AG09309 (cell line): ENCODE measurements around the gene VAMP4.

Experiments
- DNase-seq: peaks from one replicate; pipeline ENCODE4 v3.0.0-alpha.2; 2010; ENCODE audit warnings: low read depth
- H3K4me3 ChIP-seq: 2 replicates; pipeline ENCODE4 v1.5.1; 2011; ENCODE audit warnings: mild to moderate bottlenecking, low read depth, low read length, moderate library complexity; ENCODE audit not compliant: control insufficient read depth
- TF ChIP-seq, protein P1 (sequence below): IDR thresholded peaks from 2 replicates; pipeline ENCODE4 v1.5.1; 2011; ENCODE audit warnings: mild to moderate bottlenecking, low read depth, low read length, inconsistent platforms; ENCODE audit not compliant: insufficient read depth, control insufficient read depth; ENCODE audit errors: missing control alignments

The VAMP4 gene

DNA sequence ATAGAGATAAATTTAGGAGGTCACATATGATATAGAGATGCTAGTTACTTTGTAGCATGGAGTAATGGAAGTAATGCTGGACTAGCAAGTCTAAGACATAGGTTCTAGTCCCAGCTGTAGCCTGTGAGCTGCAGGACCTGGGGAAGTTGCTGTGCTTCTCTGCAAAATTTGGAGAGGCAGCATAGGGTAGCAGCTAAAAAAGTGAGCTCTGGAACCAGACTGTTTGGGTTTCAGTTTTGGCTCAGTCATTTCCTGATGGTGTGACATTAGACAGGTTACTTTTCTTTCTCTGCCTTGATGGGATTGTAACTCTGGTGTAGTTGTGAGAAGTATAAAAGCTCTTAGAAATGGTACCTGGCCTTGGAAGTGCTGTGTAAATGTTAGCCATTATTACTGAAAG is 42.9 kb upstream of the VAMP4 start:
- TF ChIP-seq, protein P1, sequence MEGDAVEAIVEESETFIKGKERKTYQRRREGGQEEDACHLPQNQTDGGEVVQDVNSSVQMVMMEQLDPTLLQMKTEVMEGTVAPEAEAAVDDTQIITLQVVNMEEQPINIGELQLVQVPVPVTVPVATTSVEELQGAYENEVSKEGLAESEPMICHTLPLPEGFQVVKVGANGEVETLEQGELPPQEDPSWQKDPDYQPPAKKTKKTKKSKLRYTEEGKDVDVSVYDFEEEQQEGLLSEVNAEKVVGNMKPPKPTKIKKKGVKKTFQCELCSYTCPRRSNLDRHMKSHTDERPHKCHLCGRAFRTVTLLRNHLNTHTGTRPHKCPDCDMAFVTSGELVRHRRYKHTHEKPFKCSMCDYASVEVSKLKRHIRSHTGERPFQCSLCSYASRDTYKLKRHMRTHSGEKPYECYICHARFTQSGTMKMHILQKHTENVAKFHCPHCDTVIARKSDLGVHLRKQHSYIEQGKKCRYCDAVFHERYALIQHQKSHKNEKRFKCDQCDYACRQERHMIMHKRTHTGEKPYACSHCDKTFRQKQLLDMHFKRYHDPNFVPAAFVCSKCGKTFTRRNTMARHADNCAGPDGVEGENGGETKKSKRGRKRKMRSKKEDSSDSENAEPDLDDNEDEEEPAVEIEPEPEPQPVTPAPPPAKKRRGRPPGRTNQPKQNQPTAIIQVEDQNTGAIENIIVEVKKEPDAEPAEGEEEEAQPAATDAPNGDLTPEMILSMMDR: no peak
- H3K4me3 ChIP-seq: no peak overlapping the region
- no peak for DNase-seq

DNA sequence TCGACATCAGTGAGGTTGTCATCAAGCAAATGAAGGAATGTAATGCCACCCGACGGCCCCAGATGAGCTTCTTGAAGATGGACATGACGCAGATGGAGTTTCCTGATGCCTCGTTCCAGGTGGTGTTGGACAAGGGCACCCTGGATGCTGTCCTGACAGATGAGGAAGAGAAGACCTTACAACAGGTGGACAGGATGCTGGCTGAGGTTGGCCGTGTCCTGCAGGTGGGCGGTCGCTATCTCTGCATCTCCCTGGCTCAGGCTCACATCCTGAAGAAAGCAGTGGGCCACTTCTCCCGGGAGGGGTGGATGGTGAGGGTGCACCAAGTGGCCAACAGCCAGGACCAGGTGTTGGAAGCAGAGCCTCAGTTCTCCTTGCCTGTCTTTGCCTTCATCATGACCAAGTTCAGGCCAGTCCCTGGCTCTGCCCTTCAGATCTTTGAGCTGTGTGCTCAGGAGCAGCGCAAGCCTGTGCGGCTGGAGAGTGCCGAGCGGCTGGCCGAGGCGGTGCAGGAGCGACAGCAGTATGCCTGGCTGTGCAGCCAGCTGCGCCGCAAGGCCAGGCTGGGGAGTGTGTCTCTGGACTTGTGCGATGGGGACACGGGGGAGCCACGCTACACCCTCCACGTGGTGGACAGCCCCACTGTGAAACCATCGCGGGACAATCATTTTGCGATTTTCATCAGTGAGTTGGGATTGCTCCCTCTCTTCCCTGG is 42.1 kb upstream of the VAMP4 start:
- TF ChIP-seq, protein P1: no peak
- DNase-seq: no peak
- H3K4me3 ChIP-seq: no peak overlapping the region

DNA sequence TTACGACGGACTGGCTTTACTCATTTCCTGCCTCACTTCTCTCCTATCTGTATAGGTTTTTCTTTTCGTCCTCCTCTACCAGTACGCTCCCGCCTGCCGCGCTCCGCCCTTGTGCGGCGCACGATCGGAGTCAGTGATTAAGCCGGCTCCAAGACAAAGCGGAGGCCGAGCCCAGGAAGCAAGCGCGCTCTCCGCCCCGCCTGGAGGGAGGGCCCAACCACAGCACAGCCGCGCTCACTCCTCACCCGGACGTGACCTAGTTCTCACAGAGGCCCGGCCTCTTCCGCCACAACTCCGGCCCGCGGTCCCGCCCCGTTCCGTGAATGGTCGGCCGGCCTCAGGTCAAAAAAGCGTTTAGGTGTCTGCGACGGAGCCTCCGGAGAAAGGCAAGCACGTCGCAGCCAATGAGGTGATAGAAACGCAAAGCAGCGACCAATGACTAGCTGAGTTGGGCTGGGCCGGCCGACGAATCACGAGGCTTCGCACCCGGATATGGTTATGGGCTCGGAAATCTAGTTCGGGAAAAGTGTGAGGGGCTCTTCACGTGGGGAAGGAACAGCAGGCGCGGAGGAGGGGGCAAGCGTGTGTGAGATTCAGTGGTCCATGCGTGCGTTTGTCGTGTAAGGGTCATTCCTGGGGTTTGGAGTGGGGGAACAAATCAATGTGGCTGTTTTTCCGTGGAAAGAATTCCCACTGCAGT is 39.5 kb upstream of the VAMP4 start, which contains the start of gene METTL13:
Gene METTL13, plus strand, starts transcription at position 485 of the 700 bp plus-strand sequence. CDS start 308 bp downstream, outside the sequence.
- peak within 1 kb of the TSS; percentile 77 for H3K4me3 ChIP-seq
- DNase-seq: peak; percentile 95
- TF ChIP-seq, protein P1: no peak

DNA sequence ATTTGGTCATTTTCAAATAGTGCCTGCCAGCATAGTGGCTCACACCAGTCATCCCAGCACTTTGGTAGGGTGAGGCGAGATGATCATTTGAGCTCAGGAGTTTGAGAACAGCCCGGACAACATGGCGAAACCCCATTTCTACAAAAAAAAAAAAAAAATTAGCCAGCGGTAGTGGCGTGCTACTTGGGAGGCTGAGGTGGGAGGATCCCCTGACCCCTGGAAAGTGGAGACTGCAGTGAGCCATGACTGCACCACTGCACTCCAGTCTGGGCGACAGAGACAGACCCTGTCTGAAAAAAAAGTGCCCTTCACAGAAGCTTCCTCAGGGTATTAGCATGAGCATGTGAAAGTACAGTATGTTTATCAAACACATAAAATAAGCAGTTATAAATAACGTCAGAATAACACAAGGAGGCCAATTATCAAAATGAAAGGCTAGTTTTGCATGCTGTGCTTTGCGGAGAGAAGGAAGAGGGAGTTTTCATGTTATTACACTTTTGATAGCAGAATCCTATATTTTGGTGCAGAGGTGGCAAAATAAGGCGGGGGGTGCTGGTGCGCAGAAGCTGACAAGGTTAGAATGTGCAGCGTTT is 38.8 kb upstream of the VAMP4 start:
- TF ChIP-seq, protein P1: no peak
- DNase-seq: no peak

DNA sequence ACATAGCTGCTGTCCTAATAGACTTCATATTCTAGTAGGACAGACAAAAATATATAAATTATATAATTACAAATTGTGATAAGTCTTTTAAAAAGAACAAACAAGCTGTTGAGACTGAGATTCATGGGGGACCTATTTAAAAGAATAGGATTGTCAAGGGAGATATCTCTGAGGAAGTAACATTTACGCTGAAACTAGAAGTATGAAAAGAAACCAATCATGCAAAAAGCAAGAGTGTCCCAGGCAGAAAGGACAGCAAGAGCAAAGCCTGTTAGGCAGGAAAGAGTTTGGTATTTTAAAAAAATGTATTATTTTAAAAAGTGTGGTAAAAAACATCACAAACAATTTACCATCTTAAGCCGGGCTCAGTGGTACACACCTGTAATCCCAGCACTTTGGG is 30.4 kb upstream of the VAMP4 start:
- no peak for DNase-seq
- TF ChIP-seq, protein P1: no peak
- H3K4me3 ChIP-seq: no peak overlapping the region

More for the DNA sequence above, 38.8 kb upstream of the VAMP4 start:
- peak overlapping the region; percentile 41 for H3K4me3 ChIP-seq

DNA sequence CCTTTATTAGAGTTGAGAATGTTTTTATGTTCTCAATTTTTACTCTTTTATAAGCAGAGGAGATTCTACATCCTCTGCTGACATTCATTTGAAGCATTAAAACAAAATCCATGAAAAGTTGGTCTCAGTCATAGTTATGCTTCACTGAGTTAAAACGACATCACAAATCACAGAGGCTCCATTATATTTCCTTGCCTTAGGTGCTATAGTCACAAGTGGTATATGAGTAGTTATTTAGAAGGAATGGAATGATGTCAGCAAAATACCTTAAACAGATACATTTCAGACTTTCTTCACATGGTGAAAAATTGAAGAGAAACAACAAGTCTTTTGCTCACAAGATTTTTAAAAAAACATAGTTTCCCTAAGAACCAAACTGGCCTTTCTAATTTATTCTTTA is 27.9 kb upstream of the VAMP4 start:
- no peak for DNase-seq
- no peak overlapping the region for H3K4me3 ChIP-seq
- TF ChIP-seq, protein P1: no peak
